IPS DF 6.9 (cell line): ENCODE results near the gene KEL.
A peak's percentile ranks its signal among the peaks of the same experiment; 100 is the strongest.

Experiments
- DNase-seq: peaks from one replicate; pipeline ENCODE4 v3.0.0-alpha.2; 2013; ENCODE audit warnings: low read depth, low spot score
- H3K27ac ChIP-seq: one replicate; pipeline ENCODE4 v1.5.1; 2013; ENCODE audit warnings: low read length, control low read depth
- H3K27me3 ChIP-seq: 2 replicates; pipeline ENCODE4 v1.6.1; 2013; ENCODE audit warnings: mild to moderate bottlenecking, low read length; ENCODE audit not compliant: control insufficient read depth, insufficient read depth
- H3K36me3 ChIP-seq: 2 replicates; pipeline ENCODE4 v1.6.1; 2013; ENCODE audit warnings: low read length; ENCODE audit not compliant: control insufficient read depth, insufficient read depth
- H3K4me1 ChIP-seq: 2 replicates; pipeline ENCODE4 v1.6.1; 2013; ENCODE audit warnings: low read length; ENCODE audit not compliant: control insufficient read depth, insufficient read depth
- H3K4me3 ChIP-seq: 2 replicates; pipeline ENCODE4 v1.5.1; 2013; ENCODE audit warnings: mild to moderate bottlenecking, low read length
- H3K9me3 ChIP-seq: 2 replicates; pipeline ENCODE4 v1.6.1; 2013; ENCODE audit warnings: low read length, inconsistent platforms; ENCODE audit not compliant: control insufficient read depth, insufficient read depth
- WGBS: extraction: QIAGEN DNeasy Blood & Tissue Kit; methylation state at CpG from one replicate; pipeline ENCODE4 v1.1.7; 2013; ENCODE audit warnings: mixed read lengths, missing lambda C conversion rate; ENCODE audit not compliant: insufficient read length, insufficient coverage; 5-methylcytosine and 5-hydroxymethylcytosine counted together

KEL gene

GRCh38 chr7:142961973-142962926, at the start of gene KEL:
TSS of gene KEL (minus strand) at chr7:142962363. CDS start at chr7:142962206, 157 bp downstream.
- H3K27me3 ChIP-seq, result no peaks in the 10 kb centered on the region
- no CpG with 5 or more reads among the region's 9 CpGs for WGBS
- no peaks in the 10 kb centered on the region for H3K9me3 ChIP-seq
- H3K27ac ChIP-seq, result no peak within 1 kb of the TSS
- H3K4me1 ChIP-seq, result peaks cover 4% of the 10 kb centered on the region; the same call in 1 of the 2 replicates
- DNase-seq, result no peak
- H3K4me3 ChIP-seq, result no peak within 1 kb of the TSS
- H3K36me3 ChIP-seq, result no peaks in the 10 kb centered on the region

GRCh38 chr7:143008007-143008901, 46.1 kb upstream of the KEL start:
- no peaks in the 10 kb centered on the region for H3K36me3 ChIP-seq
- no peak overlapping the region for H3K4me3 ChIP-seq
- DNase-seq, result peak; percentile 76
- H3K27me3 ChIP-seq, result no peaks in the 10 kb centered on the region
- H3K4me1 ChIP-seq, result no peaks in the 10 kb centered on the region
- no peak overlapping the region for H3K27ac ChIP-seq
- H3K9me3 ChIP-seq, result no peaks in the 10 kb centered on the region
- WGBS, result no CpG with 5 or more reads among the region's 24 CpGs

GRCh38 chr7:143005632-143006260, 43.6 kb upstream of the KEL start:
- DNase-seq, result no peak
- H3K4me1 ChIP-seq, result no peaks in the 10 kb centered on the region
- no peaks in the 10 kb centered on the region for H3K36me3 ChIP-seq
- WGBS, result no CpG with 5 or more reads among the region's 6 CpGs
- no peak overlapping the region for H3K4me3 ChIP-seq
- no peak overlapping the region for H3K27ac ChIP-seq
- H3K27me3 ChIP-seq, result no peaks in the 10 kb centered on the region
- no peaks in the 10 kb centered on the region for H3K9me3 ChIP-seq

GRCh38 chr7:143003393-143004051, 41.4 kb upstream of the KEL start:
- no peaks in the 10 kb centered on the region for H3K27me3 ChIP-seq
- no peaks in the 10 kb centered on the region for H3K36me3 ChIP-seq
- H3K4me1 ChIP-seq, result no peaks in the 10 kb centered on the region
- no CpG with 5 or more reads among the region's 6 CpGs for WGBS
- DNase-seq, result peak; percentile 13
- no peaks in the 10 kb centered on the region for H3K9me3 ChIP-seq
- no peak overlapping the region for H3K27ac ChIP-seq
- H3K4me3 ChIP-seq, result no peak overlapping the region

- Histone ChIP-seq H3K9me3 (no peaks in the 10 kb centered on the region), H3K4me1 (no peaks in the 10 kb centered on the region), H3K4me3 (no peak overlapping the region), H3K27ac (no peak overlapping the region), H3K27me3 (no peaks in the 10 kb centered on the region), H3K36me3 (no peaks in the 10 kb centered on the region)
- DNase-seq, result no peak
- whole genome bisulfite sequencing, result no CpG with 5 or more reads among the region's 5 CpGs
Observed at GRCh38 chr7:143002898-143003297, 40.7 kb upstream of the KEL start.

- Histone ChIP-seq H3K36me3 (no peaks in the 10 kb centered on the region), H3K4me3 (no peak overlapping the region), H3K27me3 (no peaks in the 10 kb centered on the region), H3K9me3 (no peaks in the 10 kb centered on the region), H3K4me1 (no peaks in the 10 kb centered on the region), H3K27ac (no peak overlapping the region)
- no CpG with 5 or more reads among the region's 3 CpGs for WGBS
- DNase-seq, result peak; percentile 11
Observed at GRCh38 chr7:143002106-143002505, 39.9 kb upstream of the KEL start.

GRCh38 chr7:143000648-143001047, 38.5 kb upstream of the KEL start:
- no peaks in the 10 kb centered on the region for H3K4me1 ChIP-seq
- no CpG with 5 or more reads among the region's 2 CpGs for WGBS
- H3K27me3 ChIP-seq, result no peaks in the 10 kb centered on the region

GRCh38 chr7:142999793-143000192, 37.6 kb upstream of the KEL start:
- Histone ChIP-seq H3K4me1 (no peaks in the 10 kb centered on the region), H3K9me3 (no peaks in the 10 kb centered on the region), H3K27me3 (no peaks in the 10 kb centered on the region), H3K27ac (no peak overlapping the region), H3K4me3 (no peak overlapping the region), H3K36me3 (no peaks in the 10 kb centered on the region)
- no peak for DNase-seq

More at GRCh38 chr7:143000648-143001047, 38.5 kb upstream of the KEL start:
- Histone ChIP-seq H3K27ac (no peak overlapping the region), H3K4me3 (no peak overlapping the region), H3K9me3 (no peaks in the 10 kb centered on the region), H3K36me3 (no peaks in the 10 kb centered on the region)
- no peak for DNase-seq

- H3K27me3 ChIP-seq, result no peaks in the 10 kb centered on the region
- DNase-seq, result no peak
- no peak overlapping the region for H3K4me3 ChIP-seq
- no CpG with 5 or more reads among the region's 6 CpGs for WGBS
- no peak overlapping the region for H3K27ac ChIP-seq
- no peaks in the 10 kb centered on the region for H3K4me1 ChIP-seq
- H3K36me3 ChIP-seq, result no peaks in the 10 kb centered on the region
- H3K9me3 ChIP-seq, result no peaks in the 10 kb centered on the region
Observed at GRCh38 chr7:142998966-142999365, 36.8 kb upstream of the KEL start.
